Measurements from ENCODE around the gene ZNF827.

ZNF827 gene, protein sequence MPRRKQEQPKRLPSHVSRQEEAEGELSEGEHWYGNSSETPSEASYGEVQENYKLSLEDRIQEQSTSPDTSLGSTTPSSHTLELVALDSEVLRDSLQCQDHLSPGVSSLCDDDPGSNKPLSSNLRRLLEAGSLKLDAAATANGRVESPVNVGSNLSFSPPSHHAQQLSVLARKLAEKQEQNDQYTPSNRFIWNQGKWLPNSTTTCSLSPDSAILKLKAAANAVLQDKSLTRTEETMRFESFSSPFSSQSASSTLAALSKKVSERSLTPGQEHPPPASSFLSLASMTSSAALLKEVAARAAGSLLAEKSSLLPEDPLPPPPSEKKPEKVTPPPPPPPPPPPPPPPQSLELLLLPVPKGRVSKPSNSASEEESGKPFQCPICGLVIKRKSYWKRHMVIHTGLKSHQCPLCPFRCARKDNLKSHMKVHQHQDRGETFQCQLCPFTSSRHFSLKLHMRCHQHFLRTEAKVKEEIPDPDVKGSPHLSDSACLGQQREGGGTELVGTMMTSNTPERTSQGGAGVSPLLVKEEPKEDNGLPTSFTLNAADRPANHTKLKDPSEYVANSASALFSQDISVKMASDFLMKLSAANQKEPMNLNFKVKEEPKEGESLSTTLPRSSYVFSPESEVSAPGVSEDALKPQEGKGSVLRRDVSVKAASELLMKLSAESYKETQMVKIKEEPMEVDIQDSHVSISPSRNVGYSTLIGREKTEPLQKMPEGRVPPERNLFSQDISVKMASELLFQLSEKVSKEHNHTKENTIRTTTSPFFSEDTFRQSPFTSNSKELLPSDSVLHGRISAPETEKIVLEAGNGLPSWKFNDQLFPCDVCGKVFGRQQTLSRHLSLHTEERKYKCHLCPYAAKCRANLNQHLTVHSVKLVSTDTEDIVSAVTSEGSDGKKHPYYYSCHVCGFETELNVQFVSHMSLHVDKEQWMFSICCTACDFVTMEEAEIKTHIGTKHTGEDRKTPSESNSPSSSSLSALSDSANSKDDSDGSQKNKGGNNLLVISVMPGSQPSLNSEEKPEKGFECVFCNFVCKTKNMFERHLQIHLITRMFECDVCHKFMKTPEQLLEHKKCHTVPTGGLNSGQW

DNA sequence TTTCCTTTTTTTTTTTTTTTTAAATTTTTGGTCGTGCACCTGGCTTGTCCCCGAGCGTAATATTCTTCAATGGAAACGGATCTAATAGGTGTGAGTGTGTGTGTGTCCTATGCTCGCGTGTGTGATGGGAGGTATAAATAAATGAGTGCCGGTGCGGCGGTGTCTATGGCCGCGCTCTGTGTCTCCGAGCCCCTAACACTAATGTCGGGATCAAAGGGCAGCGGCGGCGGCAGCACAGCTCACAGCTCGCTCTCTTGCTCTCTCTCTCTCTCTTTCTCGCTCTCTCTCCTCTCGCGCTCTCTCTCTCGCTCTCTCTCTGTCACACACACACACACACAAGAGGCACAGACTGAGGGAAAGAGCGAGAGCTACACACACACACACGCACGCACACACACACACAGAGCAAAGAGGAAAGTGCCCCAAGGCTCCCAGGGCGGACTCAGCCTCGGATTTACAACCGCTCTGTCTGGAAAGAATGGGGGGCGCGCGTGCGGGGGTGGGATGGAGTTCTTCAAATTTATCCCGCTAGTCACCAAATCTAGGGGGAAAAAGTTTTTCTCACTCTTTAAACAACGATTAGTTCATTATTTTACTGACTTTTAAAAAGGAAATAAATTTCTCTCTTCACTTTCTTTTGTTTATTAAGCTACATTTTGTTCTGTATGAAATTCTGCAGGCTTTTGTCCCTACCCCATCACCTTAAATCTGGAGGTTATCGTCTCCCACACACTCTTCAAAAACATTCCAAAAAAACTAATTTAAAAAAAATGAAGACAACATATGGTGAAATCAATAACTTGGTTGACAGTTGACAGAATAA is at the start of gene ZNF827:
ZNF827 (minus strand) TSS at position 206 of the 823 bp plus-strand sequence. CDS start 416 bp downstream, outside the sequence.
- no peaks in the 10 kb centered on the region for H3K27me3 ChIP-seq
- TF ChIP-seq Cebpa-rat (IDR thresholded peaks at IDR 0.05): no peak
- H3K4me1 ChIP-seq: peaks cover 25% of the 10 kb centered on the region
- H4K20me1 ChIP-seq: no peaks in the 10 kb centered on the region
- peak within 1 kb of the TSS; percentile 90 for H3K27ac ChIP-seq
- H3K4me3 ChIP-seq: peak within 1 kb of the TSS; percentile 83
- peak within 1 kb of the TSS; percentile 90 for H3K9ac ChIP-seq
- H3K4me2 ChIP-seq: peak within 1 kb of the TSS; percentile 74
- H3K36me3 ChIP-seq: no peaks in the 10 kb centered on the region
- H3K9me3 ChIP-seq: no peaks in the 10 kb centered on the region

DNA sequence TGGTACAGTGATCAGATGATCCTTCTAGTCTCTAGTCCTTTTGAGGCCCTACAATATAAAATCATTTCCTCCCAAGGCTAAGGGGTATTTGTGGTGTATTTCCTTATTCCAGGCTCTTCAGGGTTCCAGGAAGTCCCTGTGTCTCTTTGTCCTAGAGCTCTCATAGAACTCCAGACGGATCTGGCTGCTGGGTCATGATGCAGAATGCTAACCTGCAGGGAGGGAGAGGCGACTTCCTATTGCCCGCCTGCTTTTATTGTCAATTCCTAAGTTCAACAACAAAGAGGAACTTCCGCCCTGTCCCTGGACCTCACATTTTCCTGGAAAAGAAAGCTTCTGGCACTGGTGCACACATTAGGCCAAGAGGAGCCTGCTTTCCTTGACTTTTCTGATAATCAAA is 45.9 kb upstream of the ZNF827 start:
- H3K4me2 ChIP-seq: no peak overlapping the region
- no peaks in the 10 kb centered on the region for H3K9me3 ChIP-seq
- H3K9ac ChIP-seq: no peak overlapping the region
- no peak overlapping the region for H3K27ac ChIP-seq
- no peaks in the 10 kb centered on the region for H4K20me1 ChIP-seq
- no peaks in the 10 kb centered on the region for H3K4me1 ChIP-seq
- H3K36me3 ChIP-seq: no peaks in the 10 kb centered on the region
- H3K27me3 ChIP-seq: no peaks in the 10 kb centered on the region
- no peak overlapping the region for H3K4me3 ChIP-seq
- no peak for TF ChIP-seq Cebpa-rat (IDR thresholded peaks at IDR 0.05)

DNA sequence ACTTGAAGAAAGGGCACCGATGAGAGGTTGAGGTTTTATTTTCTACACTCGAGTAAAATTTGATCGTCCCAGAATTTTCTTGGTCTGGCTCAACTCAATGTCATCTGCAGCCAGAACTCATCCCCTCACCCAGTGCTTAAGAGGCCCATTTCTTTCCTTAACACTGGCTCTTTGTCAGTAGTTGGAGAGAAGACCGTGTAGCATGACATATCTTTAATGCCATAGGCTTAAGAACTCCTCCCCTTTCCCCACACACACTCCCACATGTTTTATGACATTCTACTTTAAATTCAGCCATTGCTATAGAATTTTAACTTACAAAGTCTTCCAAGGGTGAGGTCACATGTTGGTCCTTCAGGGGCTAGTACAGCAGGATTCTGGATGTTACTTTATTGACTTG is 44.2 kb upstream of the ZNF827 start:
- Histone ChIP-seq H3K27me3 (no peaks in the 10 kb centered on the region), H3K27ac (no peak overlapping the region), H3K9ac (no peak overlapping the region), H3K4me2 (no peak overlapping the region), H3K4me3 (no peak overlapping the region), H3K9me3 (no peaks in the 10 kb centered on the region), H3K4me1 (no peaks in the 10 kb centered on the region), H3K36me3 (no peaks in the 10 kb centered on the region), H4K20me1 (no peaks in the 10 kb centered on the region)
- no peak for TF ChIP-seq Cebpa-rat (IDR thresholded peaks at IDR 0.05)

DNA sequence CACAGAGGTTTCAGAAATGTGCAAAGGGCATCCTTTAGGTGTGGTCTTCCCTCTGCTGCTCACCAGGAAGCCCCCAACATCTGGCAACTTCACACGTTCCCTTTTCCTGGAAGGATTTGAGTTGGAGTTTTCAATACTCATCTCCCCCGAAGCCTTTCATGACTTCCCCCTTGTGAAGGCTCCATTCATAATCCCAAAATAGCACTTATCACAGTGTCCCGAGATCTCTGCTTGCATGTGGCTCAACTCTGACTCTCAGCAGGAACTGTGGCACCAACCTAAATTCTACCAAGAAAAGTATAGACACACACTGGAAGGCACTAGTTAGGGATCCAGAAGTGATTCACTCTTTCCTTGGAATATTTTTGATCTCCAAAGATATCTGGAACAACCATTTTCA is 40.5 kb upstream of the ZNF827 start:
- Histone ChIP-seq H3K4me1 (no peaks in the 10 kb centered on the region), H3K4me3 (no peak overlapping the region), H3K27me3 (no peaks in the 10 kb centered on the region), H3K36me3 (no peaks in the 10 kb centered on the region), H4K20me1 (no peaks in the 10 kb centered on the region), H3K4me2 (no peak overlapping the region), H3K9me3 (no peaks in the 10 kb centered on the region), H3K27ac (no peak overlapping the region), H3K9ac (no peak overlapping the region)
- TF ChIP-seq Cebpa-rat (IDR thresholded peaks at IDR 0.05): no peak

DNA sequence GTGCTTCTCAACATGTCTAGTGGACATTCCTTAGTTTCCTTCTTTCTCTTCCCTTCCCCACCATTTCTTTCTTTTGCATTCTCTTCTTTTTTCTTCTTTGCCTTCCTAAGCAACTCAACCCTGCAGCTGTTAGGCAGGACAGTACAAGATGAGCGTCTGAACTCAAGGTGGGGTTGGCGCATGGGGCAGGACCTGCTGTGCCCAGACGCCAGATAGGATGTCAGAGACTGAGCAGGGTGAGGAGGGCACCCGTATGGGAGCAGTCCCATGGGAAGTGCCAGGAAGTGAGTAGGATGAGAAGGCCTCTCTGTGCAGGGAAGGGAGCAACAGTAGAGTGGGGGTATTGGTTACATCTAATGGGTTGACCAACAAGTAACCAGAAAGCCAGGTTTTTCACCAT is 38.1 kb upstream of the ZNF827 start:
- no peak overlapping the region for H3K4me3 ChIP-seq
- H3K27me3 ChIP-seq: no peaks in the 10 kb centered on the region
- H3K27ac ChIP-seq: no peak overlapping the region
- TF ChIP-seq Cebpa-rat (IDR thresholded peaks at IDR 0.05): no peak
- H3K4me1 ChIP-seq: no peaks in the 10 kb centered on the region
- no peaks in the 10 kb centered on the region for H4K20me1 ChIP-seq
- no peak overlapping the region for H3K4me2 ChIP-seq
- H3K9me3 ChIP-seq: no peaks in the 10 kb centered on the region
- H3K9ac ChIP-seq: no peak overlapping the region
- H3K36me3 ChIP-seq: no peaks in the 10 kb centered on the region

DNA sequence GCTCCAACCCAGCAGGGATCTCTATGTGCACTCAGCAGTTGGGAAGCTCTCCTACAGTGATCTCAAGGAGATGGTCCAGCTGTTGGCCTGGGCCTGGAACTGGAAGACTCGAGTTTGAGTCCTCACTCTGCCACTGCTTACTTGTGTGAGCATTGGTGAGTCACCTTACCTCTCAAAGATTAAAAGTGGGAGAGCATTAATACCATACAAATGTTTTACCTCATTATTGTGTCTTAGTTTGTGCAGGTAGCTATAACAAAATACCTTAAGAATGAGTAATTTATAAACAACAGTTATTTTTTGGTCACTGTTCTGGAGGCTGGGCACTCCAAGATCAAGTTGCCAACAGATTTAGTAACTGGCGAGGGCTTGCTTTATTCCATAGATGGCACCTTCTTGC is 21.4 kb upstream of the ZNF827 start:
- no peaks in the 10 kb centered on the region for H3K4me1 ChIP-seq
- TF ChIP-seq Cebpa-rat (IDR thresholded peaks at IDR 0.05): no peak
- no peaks in the 10 kb centered on the region for H3K27me3 ChIP-seq
- H3K27ac ChIP-seq: no peak overlapping the region
- H3K4me3 ChIP-seq: no peak overlapping the region
- H3K4me2 ChIP-seq: no peak overlapping the region
- no peaks in the 10 kb centered on the region for H3K36me3 ChIP-seq
- no peak overlapping the region for H3K9ac ChIP-seq
- no peaks in the 10 kb centered on the region for H4K20me1 ChIP-seq
- no peaks in the 10 kb centered on the region for H3K9me3 ChIP-seq

DNA sequence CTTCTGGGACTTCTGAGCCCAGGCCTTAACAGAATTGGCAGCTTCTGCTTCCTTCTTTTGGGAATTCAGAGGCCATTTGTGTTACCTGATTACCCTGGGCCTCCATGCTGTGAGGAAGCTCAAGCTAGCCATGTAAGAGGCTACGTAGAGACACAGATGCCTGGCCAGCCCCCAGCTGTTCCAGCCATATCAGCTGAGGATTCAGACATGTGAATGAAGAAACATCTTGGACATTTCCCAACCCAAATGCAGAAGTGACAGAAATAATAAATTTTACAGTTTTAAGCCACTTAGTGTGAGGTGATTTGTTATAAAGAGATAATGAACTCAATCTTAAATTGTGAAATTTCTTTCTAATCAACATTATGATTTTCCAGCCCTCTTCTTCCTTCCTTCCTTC is 18.7 kb upstream of the ZNF827 start:
- Histone ChIP-seq H3K27ac (no peak overlapping the region), H3K4me2 (no peak overlapping the region)
- no peak for TF ChIP-seq Cebpa-rat (IDR thresholded peaks at IDR 0.05)

DNA sequence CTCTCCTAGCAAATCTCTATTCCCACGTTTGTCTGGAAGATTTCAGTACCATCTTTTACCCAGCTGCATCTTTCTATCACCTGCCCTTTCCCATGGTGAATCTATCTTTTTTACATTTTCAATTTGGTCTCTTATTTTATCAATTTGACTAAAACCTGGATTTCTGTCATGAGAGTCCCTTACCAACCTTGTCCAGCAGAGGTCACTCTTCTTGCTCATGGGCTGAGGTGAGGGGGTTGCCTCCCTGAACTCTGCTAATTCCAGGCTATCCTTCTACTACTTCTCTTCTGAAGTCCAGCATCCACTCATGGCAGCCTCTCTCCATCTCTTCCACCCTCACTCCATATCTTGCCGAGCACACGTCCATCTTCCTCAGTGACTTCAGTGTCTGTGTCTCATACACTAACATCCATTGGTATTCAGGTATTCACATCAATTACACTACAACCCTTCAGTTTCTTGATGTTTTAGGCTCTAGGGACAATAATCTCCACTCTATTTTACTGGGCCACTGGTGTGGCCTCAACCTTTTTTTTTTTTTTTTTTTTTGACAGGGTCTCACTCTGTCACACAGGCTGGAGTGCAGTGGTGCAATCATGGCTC is 17.8 kb upstream of the ZNF827 start:
- H3K4me2 ChIP-seq: no peak overlapping the region
- no peaks in the 10 kb centered on the region for H3K4me1 ChIP-seq
- H3K27me3 ChIP-seq: no peaks in the 10 kb centered on the region
- no peaks in the 10 kb centered on the region for H3K9me3 ChIP-seq
- H3K4me3 ChIP-seq: no peak overlapping the region
- no peaks in the 10 kb centered on the region for H4K20me1 ChIP-seq
- no peak overlapping the region for H3K9ac ChIP-seq
- H3K36me3 ChIP-seq: no peaks in the 10 kb centered on the region
- no peak for TF ChIP-seq Cebpa-rat (IDR thresholded peaks at IDR 0.05)
- H3K27ac ChIP-seq: no peak overlapping the region

More for the DNA sequence above, 18.7 kb upstream of the ZNF827 start:
- H4K20me1 ChIP-seq: no peaks in the 10 kb centered on the region
- no peak overlapping the region for H3K9ac ChIP-seq
- no peaks in the 10 kb centered on the region for H3K9me3 ChIP-seq
- no peaks in the 10 kb centered on the region for H3K27me3 ChIP-seq
- no peak overlapping the region for H3K4me3 ChIP-seq
- no peaks in the 10 kb centered on the region for H3K4me1 ChIP-seq
- no peaks in the 10 kb centered on the region for H3K36me3 ChIP-seq

DNA sequence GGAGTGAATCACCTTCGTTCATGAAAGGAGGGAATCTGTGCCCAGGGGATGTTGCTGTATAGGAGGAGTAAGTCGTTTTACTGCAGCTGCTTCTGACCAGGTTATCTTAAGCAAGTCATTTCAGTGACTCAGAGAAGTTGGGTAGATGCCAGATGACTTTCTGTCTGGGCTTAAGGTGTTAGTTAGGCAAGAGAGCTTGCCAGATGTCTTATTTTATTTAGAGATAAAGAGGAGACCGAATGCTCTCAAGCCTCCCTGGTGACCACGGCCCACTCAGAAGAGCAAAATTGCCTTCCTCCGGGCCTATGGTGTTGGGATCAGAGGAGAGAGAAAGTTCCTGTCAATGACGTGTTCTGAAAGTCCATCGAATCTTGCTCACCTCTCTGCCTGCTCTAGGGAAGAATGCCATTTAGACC is 16.3 kb upstream of the ZNF827 start:
- Histone ChIP-seq H3K4me3 (no peak overlapping the region), H3K36me3 (no peaks in the 10 kb centered on the region), H4K20me1 (no peaks in the 10 kb centered on the region), H3K9me3 (no peaks in the 10 kb centered on the region), H3K27me3 (no peaks in the 10 kb centered on the region), H3K27ac (no peak overlapping the region), H3K9ac (no peak overlapping the region), H3K4me2 (no peak overlapping the region), H3K4me1 (no peaks in the 10 kb centered on the region)
- TF ChIP-seq Cebpa-rat (IDR thresholded peaks at IDR 0.05): no peak
